GM18870 (cell line): ENCODE data around the gene PNMA1.

Source experiments
- ATAC-seq: cut with Tn5 transposase; IDR thresholded peaks from one replicate; pipeline ENCODE4 v1.9.1; 2021; ENCODE audit warnings: moderate library complexity; ENCODE audit not compliant: unreplicated experiment

PNMA1 gene

GRCh38 chr14:73739174-73739898, 25.2 kb upstream of the PNMA1 start:
- no peak for ATAC-seq

- no peak for ATAC-seq
Observed at GRCh38 chr14:73738518-73739173, 24.5 kb upstream of the PNMA1 start.

- no peak for ATAC-seq
Observed at GRCh38 chr14:73736842-73737241, 22.7 kb upstream of the PNMA1 start.

- no peak for ATAC-seq
Observed at GRCh38 chr14:73732006-73732405, 17.8 kb upstream of the PNMA1 start.

- no peak for ATAC-seq
Observed at GRCh38 chr14:73731111-73731510, 16.9 kb upstream of the PNMA1 start.

- no peak for ATAC-seq
Observed at GRCh38 chr14:73729556-73730265, 15.5 kb upstream of the PNMA1 start.

GRCh38 chr14:73728717-73729330, 14.6 kb upstream of the PNMA1 start:
- peak; percentile 53 for ATAC-seq

GRCh38 chr14:73727166-73727565, 13.0 kb upstream of the PNMA1 start:
- no peak for ATAC-seq

- ATAC-seq = no peak
Observed at GRCh38 chr14:73726025-73726961, 12.1 kb upstream of the PNMA1 start.

- ATAC-seq = no peak
Observed at GRCh38 chr14:73725116-73726024, 11.2 kb upstream of the PNMA1 start.

GRCh38 chr14:73724696-73725095, 10.5 kb upstream of the PNMA1 start:
- ATAC-seq = no peak

GRCh38 chr14:73723797-73724661, 9.8 kb upstream of the PNMA1 start:
- no peak for ATAC-seq

GRCh38 chr14:73723406-73723796, 9.2 kb upstream of the PNMA1 start:
- no peak for ATAC-seq

- ATAC-seq = no peak
Observed at GRCh38 chr14:73722581-73722980, 8.4 kb upstream of the PNMA1 start.

GRCh38 chr14:73721101-73721821, 7.1 kb upstream of the PNMA1 start:
- ATAC-seq = no peak

- ATAC-seq = no peak
Observed at GRCh38 chr14:73720636-73721035, 6.5 kb upstream of the PNMA1 start.

- ATAC-seq = no peak
Observed at GRCh38 chr14:73719791-73720190, 5.6 kb upstream of the PNMA1 start.

GRCh38 chr14:73719361-73719760, 5.2 kb upstream of the PNMA1 start:
- ATAC-seq = no peak
